ENCODE results near the gene BRICD5. TPM values are rescaled to one million over a fixed set of nuclear protein-coding genes. Genes with fewer than 3 reads are reported as not detected.

BRICD5 gene
- total RNA-seq, 1 experiment from 2014 or later: 17.1 TPM

- intact Hi-C loops (cut with micrococcal nuclease; ENCODE audit: unreplicated experiment): loop anchor here (5.0 kb wide), 1 partner anchor 40 kb away; the partner anchor contains the start of gene ECI1
- H3K27ac ChIP-seq: no peak overlapping the region
- H3K9me3 ChIP-seq (ENCODE audit: insufficient read depth, low read depth): no peaks in the 10 kb centered on the region
- POLR2A ChIA-PET (ENCODE audit: unreplicated experiment): interaction anchor here (0.9 kb wide), 1 partner anchor 57 kb away, joined by 9 read pairs; the partner anchor contains the start of gene TRAF7
- H4K20me1 ChIP-seq (ENCODE audit: insufficient read depth): peaks cover 19% of the 10 kb centered on the region; the same call in 1 of the 2 replicates
- H3K4me1 ChIP-seq (replicated peaks; ENCODE audit: insufficient read depth): peaks cover 28% of the 10 kb centered on the region
- no peaks in the 10 kb centered on the region for H3K27me3 ChIP-seq (ENCODE audit: insufficient read depth, low read depth)
- H3K9me2 ChIP-seq (ENCODE audit: insufficient read depth): no peaks in the 10 kb centered on the region
- peaks cover 53% of the 10 kb centered on the region for H3F3A ChIP-seq (ENCODE audit: insufficient read depth, low read depth)
- CTCF ChIA-PET: no interaction called here
- peak; percentile 85 to 86 for DNase-seq
- peak overlapping the region; percentile 99 for H3K4me2 ChIP-seq
- no TSS peak for BruUV-seq (replicated peaks)
- H3K36me3 ChIP-seq (ENCODE audit: low read depth): 0 out of 2 replicates have a peak, but pooled peaks cover 4% of the 10 kb centered on the region
- peaks cover 29% of the 10 kb centered on the region for H3K79me2 ChIP-seq (ENCODE audit: low read depth)
- H2AFZ ChIP-seq: no peak overlapping the region
- TF ChIP-seq CTCF (conservative IDR thresholded peaks at IDR 0.05): no peak
- TF ChIP-seq EZH2 (IDR thresholded peaks at IDR 0.05; ENCODE audit: low read depth): no peak
- H3K4me3 ChIP-seq: peak overlapping the region; percentile 85
These were observed 2.0 kb upstream of the BRICD5 start for GRCh38 chr16:2212362-2213324.

GRCh38 chr16:2211923-2212347 lies 1.3 kb upstream of the BRICD5 start:
- POLR2A ChIA-PET (ENCODE audit: unreplicated experiment): no interaction called here

More at GRCh38 chr16:2211923-2212347, 1.3 kb upstream of the BRICD5 start:
- peak overlapping the region; percentile 99 for H3K4me2 ChIP-seq
- H4K20me1 ChIP-seq (ENCODE audit: insufficient read depth): peaks cover 19% of the 10 kb centered on the region; the same call in 1 of the 2 replicates
- H2AFZ ChIP-seq: no peak overlapping the region
- peaks cover 29% of the 10 kb centered on the region for H3K79me2 ChIP-seq (ENCODE audit: low read depth)
- no peaks in the 10 kb centered on the region for H3K9me3 ChIP-seq (ENCODE audit: insufficient read depth, low read depth)
- H3K27ac ChIP-seq: no peak overlapping the region
- TF ChIP-seq CTCF (conservative IDR thresholded peaks at IDR 0.05): no peak
- TF ChIP-seq EZH2 (IDR thresholded peaks at IDR 0.05; ENCODE audit: low read depth): no peak
- no peak overlapping the region; the same call in 1 of the 2 replicates for H3K4me3 ChIP-seq
- H3K27me3 ChIP-seq (ENCODE audit: insufficient read depth, low read depth): no peaks in the 10 kb centered on the region
- DNase-seq: no peak
- H3K36me3 ChIP-seq (ENCODE audit: low read depth): 0 out of 2 replicates have a peak, but pooled peaks cover 6% of the 10 kb centered on the region
- no TSS peak for BruUV-seq (replicated peaks)
- CTCF ChIA-PET: no interaction called here
- intact Hi-C loops (cut with micrococcal nuclease; ENCODE audit: unreplicated experiment): loop anchor here (5.0 kb wide), 1 partner anchor 40 kb away; the partner anchor contains the start of gene ECI1
- peaks cover 50% of the 10 kb centered on the region for H3F3A ChIP-seq (ENCODE audit: insufficient read depth, low read depth)
- no peaks in the 10 kb centered on the region for H3K9me2 ChIP-seq (ENCODE audit: insufficient read depth)
- H3K4me1 ChIP-seq (replicated peaks; ENCODE audit: insufficient read depth): peaks cover 28% of the 10 kb centered on the region

Measured in PC-9 (cell line).